HG02623 (cell line): Measurements from ENCODE around the gene TSC22D3.
"Not testable (repeated sequence)": the region's sequence is repeated elsewhere in the genome, so short reads cannot be mapped to it uniquely, and the experiment has no call there.

Experiments
- ATAC-seq: cut with Tn5 transposase; IDR thresholded peaks from one replicate; pipeline ENCODE4 v1.9.1; 2021; ENCODE audit warnings: moderate library complexity; ENCODE audit not compliant: unreplicated experiment

TSC22D3 gene

DNA sequence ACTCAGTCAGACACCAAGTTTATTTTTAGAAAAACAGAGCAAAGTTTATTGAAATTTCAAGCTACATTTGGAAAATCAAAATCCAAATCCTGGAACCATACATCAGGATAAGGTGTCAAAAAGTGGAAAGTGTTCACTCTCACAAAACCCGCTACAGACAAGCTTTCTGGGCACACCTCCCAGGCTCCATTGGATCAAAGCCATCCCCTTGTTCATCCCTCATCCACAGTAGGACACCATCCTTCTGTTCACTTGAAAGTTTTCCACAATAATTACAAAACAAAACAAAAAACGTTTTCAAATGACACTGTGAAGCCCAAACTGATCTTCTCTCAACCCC, 62.4 kb downstream of the TSC22D3 start:
- ATAC-seq = no peak

DNA sequence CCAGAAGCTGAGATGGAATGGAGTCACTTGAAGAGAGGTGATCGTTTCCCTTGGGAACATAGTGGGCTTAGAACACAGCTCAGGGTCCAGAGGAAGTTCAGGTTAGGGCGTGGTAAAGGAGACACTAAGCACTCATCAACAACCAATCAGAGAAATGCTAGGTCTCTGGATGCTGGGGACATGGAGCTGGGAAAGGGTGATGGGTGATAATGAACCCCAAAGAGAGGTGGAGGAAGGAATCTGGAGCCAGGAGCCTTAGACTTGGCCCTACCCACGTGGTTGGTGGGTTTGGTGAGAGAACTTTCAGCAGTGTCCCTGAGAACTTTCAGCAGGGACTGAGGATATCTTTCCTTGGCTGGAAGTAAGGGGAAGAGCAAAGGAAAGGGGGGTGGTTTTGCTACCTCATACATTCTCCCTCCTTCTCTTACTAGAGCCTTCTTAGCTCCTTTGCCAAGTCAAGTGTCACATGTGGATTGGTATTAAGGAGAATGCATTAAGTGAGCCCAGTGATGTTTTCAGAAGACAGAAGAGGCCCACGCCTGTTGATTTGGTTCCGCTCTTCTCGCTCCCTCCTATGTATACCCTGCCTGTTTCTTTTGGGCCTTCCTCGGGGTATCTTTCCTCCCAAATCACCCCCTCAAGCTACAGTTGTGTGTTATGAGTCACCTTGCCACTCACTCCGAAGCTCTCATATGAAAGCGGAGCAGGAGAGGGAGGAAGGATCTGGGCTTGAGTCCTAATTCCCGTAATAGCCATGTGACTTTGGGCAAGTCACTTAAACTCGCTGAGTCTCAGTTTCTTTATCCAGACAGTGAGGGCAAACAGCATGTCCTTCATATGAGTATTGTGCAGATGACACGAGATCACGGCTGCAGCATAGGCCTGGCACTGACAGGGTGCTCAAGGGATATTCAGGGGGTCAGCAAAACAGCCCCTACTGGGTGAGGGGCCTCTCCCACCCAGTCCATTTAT, 63.1 kb downstream of the TSC22D3 start:
- no peak for ATAC-seq

DNA sequence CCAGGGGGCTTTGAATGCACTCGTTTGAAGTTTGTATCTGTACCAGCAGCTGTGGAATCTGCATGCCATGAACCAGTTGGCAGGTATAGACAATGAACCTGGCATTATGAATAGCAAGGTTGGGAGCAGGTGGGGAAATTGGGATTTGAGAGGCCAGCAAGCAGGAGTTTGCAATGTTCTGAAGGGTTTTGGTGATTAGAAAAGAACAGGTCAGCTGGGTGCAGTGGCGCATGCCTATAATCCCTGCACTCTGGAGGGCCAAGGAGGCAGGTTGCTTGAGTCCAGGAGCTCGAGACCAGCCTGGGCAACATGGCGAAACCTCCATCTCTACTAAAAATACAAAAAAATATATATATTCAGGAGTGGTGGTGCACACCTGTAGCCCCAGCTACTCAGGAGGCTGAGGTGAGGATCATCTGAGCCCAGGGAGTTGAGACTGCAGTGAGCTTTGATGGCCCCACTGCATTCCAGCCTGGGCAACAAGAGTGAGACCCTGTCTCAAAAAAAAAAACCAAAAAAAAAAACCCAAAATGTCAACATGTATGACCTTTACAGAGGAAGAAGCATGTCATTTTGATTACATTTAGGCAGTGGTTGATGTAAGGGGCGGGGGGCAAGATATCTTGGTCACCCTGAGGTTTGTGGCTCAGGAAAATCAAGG, 63.9 kb downstream of the TSC22D3 start:
- ATAC-seq = no peak

DNA sequence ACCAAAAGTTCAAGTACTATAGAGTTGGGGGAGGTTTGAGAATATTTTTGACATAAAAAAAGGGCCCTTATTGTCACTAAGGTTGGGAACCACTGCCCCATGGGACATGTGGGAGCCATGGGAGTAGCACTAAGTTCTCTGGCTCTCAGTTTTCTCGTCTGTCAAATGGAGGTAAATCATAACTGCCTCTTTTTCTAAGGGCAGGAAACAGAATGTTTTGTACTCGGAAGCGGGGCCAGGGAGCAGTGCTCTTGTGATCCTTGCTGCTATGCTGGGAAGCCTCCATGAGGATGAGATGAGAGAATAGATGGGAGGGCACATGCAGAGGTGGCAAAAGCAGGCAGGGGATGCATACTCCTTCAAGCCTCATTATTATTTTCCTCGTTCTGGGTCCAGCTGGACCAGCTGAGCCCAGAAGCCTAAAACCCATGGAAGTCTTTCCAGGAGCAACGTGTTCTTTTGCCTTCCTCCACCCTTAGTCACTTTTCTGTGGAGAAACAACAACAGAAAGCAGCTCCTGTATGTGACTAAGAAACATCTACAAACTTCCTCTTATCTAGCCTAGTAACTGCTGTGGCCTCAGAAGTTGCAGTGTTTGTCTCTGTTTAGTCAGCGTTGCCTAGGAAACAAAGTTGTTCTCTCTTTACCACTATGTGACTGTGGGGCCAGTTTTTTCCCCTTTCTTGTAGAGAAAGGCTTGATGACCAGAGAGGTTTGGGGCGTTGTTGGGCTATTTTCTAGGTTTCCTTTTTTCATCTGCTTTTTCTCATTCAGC, 64.8 kb downstream of the TSC22D3 start:
- ATAC-seq = peak; percentile 95

DNA sequence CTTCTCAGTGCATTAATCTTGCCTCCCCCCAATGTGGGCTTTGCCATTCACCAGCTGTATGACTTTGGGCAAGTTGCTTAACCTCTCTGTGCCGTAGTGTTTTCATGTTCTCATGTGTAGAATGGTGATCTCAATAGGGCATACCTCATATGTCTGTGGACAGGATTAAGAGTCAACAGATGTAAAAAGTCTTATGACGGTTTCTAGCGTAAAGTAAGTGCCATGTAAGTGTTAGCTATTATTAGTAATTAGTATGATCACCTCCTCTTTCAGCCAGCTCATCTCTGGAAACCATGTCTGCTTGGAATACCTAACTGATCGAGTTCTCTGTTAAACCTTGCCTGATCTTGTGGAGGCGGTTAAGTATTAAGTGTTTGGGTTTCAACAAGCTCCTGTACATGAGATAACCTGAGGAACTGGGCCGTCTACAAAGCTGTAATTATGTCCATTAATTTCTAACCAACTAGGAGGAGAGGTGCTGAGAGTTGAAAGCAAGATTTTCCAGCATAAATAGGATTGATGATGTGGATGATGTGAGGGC, 66.3 kb downstream of the TSC22D3 start:
- ATAC-seq = no peak

DNA sequence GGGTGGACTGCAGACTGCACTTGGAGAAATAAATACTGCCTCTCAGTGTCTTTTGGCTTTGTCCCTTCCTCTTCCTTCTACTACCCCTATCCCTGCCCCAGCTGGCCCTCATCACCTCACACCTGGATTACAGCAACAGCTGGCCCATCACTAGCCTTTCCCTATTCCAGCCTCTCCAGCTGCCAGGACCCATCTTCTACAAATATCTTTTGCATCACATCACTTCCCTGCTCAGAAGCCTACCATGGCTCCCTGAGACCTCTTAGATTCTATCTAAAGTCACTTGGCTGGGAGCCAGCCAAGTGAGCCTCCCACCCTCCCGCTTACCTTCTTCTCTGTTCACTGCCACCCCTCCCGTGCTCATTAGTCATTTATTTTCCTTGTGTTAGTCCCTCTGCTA, 66.8 kb downstream of the TSC22D3 start:
- ATAC-seq = no peak

DNA sequence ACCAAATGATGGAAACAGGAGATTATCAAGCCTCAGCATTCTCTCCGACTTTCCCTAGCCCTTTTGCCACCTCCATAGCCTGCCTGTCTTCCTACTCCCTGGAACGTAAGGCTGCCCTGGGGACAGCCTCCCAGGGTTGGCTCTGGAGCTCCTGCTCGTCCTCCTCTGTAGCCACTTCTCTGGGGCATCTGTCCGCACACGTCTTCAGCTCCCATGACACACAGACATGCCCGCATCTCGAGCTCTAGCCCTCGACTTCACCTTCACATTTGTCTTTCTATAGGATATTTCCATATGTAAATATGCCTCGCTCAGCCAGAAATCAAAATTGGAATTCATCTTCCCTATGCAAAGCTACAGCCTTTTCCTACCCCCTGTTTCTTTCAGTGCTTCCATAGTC, 67.7 kb downstream of the TSC22D3 start:
- no peak for ATAC-seq

DNA sequence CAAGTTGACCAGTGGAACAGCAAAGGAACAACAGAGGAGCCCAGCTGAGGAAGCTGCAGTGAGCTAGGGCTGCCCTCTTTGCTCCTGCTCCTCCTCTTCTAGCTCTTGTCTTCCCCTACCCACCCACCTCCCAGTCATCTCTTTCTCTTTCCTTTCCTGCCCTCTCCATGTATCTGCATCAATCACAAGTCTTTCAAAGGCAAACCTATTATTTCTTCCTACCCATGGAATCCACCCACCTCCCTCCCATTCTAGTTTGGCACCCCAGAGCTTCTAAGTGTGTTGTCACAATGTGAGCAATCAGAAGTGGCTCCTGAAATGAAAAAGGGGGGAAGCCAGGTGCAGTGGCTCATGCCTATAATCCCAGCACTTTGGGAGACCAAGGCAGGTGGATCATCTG, 69.3 kb downstream of the TSC22D3 start:
- ATAC-seq = no peak

DNA sequence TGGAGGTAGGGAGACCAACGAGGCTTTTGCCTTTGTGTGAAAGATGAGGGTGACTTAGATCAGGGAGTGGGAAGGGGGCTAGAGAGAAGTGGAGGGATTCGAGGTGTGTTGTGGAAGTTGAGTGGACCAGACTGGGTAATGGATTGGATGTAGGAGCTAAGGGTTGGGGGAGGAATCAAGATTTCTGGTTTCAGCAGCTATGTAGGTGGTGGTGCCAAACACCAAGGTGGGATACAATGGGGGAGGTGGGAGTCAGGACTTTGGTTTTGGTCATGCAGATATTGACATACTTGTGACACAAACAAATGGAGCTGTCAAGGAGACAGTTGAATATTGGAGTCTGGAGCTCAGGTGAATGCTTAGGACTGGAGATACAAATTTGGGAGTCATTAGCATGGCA, 71.0 kb downstream of the TSC22D3 start:
- ATAC-seq = no peak

DNA sequence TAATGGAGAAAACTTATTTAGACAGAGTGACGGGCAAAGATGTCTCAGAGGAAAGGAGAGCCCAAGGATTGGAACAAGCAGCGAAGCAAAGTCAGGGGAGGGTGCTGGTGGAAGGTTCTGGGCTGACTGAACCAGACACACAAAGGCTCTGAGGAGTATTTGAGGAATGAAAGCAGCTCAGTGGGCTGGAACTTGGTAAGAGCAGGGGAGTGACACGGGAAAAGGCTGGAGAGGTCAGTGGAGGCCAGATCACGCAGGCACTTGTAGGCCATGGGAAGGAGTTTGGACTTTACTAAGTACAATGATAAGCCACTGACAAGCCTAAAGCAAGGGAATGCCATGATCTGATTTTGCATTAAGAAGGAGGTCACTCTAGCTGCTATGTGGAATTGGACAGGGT, 71.4 kb downstream of the TSC22D3 start:
- ATAC-seq = no peak

DNA sequence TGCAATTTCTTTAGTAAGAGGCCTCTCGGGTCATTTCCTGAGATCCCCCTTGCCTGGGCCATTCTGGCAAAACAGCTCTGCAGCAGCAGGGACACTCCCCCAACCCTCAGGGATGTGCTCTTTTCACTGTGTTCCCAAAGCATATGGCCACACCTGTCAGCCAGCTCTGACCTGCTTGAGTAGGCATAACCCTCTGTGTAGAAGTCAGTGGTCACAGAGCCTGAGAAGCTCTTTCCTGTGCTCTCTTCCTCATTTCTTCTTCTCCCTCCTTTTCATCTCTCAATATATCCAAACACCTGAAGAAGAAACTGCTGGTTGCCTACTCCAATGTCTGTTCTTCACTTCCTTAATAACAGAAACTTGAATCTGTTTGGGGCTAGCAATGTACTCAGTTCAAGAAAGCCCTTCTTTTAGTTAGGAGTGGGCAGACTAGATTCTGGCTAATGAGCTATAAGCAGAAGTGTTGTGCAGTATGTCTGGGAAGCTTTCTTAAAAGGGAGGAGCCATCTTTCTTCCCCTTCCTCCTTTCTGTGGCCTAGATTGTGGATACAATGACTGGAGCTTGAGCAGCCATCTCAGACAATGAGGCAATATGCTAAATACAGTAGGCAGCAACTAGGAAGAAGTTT, 74.0 kb downstream of the TSC22D3 start:
- peak; percentile 69 for ATAC-seq

DNA sequence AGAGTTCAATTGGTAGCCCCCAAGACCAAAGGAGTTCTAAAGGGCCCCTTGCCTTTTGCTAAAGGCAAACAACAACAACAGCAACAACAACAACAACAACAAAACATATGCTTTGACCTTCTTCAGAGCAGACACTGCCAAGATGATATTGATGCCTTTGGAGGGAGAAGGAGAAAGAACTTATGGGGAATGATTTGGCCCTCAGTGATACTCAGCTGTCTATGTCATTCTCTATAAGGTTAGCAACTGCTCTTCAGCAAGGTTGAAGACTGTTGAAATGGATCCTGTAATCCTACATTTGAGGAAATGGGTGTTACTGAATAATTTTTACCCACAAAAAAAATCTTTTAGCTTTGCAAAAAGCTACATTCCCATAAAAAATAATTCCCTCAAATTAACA, 74.8 kb downstream of the TSC22D3 start:
- ATAC-seq = no peak

DNA sequence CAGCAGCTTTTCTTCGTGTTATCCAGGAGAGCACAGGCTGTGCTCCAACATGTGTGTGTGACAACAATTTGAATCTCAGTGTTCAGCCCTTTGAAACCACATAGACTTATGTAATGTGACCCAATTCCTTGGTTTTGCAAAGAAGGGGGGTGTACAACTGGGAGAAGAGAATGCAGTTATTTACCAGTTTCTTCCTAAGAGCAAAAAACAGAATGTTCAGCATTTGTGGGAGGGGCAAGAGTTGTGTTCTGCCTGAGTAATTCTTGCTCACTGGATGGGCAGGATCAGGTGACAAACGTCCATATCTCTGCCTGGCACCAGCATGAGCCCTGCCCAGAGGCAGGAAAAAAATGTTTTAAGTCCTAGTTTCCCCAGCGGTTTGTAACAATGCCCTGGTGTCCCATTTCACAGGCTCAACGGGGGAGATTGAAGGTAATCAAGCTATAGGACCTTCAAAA, 75.2 kb downstream of the TSC22D3 start:
- ATAC-seq = no peak

DNA sequence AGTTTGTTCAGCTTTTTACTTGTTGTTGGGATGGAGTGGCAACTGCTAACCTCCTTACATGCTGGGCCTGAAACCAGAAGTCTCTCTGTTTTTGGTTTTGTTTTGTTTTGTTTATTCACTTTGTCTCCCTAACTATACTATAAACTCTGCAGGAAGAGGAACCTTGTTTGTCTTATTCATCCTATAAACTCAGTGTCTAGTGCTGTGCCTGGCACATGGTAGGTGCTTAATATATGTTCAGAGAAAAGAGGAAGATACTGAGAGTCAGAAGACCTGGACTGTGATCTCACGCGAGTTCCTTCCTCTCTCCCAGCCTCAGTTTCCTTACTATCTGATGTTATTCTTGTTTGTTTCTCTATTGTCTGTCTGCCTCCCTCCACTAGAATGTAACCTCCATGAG, 76.0 kb downstream of the TSC22D3 start:
- no peak for ATAC-seq

DNA sequence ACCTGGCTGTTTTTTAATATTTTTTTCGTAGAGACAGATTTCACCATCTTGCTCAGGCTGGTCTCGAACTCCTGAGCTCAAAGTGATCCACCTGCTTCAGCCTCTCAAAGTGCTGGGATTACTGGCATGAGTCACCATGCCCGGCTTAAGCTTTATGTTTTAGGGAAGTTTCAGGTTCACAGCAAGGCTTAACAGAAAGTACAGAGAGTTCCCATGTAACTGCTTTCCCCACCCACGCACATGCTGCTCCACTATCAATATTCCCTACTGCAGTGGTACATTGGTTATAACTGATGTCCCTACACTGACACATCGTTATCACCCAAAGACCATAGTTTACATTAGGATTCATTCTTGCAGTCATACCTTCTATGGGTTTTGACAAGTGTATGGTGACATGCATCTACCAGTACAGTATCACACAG, 84.6 kb downstream of the TSC22D3 start:
- no peak for ATAC-seq

DNA sequence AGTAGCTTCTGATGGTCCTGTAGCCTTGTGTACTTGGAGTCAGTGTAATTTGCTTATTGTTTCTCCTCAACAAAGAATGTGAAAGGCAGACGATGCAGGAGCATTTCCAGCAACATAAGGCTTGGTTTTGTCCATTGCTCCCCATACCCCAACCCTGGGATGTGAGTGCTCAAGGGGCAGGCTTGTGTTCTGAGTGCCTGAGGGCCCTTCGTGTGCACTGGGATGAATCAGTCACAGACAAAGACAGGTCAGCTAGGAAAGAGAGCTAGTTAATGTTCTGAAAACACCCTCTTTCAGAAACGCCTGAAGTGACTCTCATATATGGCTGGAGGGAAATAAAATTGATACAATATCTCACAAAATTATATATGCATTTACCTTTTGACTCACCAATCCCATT, 88.1 kb downstream of the TSC22D3 start:
- ATAC-seq = no peak

DNA sequence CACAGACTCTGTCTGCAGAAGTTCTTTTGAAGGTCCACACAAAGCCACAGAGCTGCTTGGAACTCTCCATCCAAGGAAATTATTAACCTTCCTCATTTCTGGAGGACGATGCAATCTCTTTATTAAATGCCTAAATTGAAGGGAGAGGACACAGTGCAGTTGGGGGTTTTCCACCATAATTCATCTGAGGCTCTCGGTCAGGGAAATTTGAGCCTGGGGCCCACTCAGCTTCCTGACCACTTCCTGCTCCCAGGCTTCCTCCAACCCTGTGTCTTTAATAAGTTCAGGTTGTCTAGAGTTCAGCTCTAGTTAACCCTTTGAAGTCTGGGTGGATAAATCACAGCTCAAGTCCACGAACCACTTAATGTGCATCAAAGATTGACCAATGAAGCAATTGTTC, 88.8 kb downstream of the TSC22D3 start:
- ATAC-seq = no peak

DNA sequence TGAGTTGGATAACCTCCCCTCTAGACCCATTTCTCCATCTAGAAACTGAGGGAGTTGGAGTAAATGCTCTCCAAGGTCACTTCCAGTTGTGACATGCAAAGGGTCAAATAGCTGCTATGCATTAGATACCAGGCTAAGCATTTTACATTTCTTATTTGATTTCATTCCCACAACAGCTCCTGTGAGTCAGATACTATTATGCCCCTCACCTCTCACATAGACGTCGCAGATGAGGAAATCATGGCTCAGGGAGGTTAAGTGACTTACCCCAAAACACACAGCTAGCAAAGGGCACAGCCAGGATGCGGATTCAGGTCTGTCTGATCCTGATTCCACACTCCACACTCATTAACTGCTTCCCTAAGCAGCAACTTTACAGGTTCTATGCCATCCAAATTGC, 89.6 kb downstream of the TSC22D3 start:
- ATAC-seq = no peak

DNA sequence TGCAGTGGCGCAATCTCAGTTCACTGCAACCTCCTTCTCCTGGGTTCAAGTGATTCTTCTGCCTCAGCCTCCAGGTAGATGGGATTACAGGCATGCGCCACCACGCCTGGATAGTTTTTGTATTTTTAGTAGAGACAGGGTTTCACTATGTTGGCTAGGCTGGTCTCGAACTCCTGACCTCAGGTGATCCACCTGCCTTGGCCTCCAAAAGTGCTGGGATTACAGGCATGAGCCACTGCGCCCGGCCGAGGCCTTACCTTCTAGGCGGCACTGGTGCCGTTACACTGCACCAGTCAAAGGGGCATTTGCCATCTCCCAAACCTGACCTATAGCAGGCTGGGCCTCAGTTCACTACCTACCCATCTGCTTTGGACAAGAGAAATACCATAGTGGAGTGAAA, 90.0 kb downstream of the TSC22D3 start:
- ATAC-seq = not testable (repeated sequence)

DNA sequence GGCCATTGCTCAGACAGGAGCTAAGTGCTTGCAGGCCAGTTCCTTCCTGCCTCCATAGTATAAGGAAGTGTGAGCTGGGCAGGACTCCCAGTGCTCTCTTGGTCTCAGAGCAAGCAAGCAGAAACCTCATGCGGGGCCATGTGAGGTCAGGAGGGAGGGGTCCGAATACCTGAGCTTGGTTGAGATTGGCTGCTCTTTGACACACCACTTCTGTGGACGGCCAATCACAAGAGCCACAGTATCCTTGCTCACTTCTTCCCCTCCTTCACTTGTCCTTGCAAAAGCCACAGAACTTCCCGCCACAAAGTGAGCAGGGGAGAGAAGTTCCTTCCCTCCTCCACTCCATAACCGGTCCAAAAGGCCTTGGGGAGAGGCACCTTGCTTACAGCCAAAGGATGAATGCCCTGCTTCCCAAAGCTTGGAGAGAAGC, 90.6 kb downstream of the TSC22D3 start:
- peak; percentile 85 for ATAC-seq

DNA sequence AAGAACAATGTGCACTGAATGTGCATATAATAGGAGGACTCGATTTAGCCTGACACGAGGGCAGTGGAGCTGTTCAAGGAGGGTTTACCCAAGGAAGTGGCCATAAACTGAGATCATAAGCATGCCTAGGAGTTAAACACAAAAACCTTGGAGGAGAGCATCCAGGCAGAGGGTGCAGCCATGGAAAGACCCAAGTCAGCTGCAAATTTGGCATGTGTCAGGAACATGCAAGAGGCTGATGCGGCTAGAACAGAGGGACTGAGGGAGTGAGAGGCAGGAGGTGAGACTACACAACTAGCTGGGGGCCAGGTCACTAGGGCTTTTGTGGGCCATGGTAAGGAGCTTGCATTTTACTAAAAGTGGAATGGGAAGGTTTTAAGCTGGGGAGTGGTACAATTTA, 91.7 kb downstream of the TSC22D3 start:
- ATAC-seq = no peak
